22Rv1 (cell line): Measurements from ENCODE around the gene DPH2.

Experiments
- H3K27ac ChIP-seq: fragments of 450-650 bp; 2 replicates; pipeline ENCODE4 v1.5.1; 2017
- CTCF ChIP-seq: fragments of 450-650 bp; IDR thresholded peaks from 2 replicates; pipeline ENCODE4 v1.5.1; 2017; ENCODE audit warnings: mild to moderate bottlenecking
- ZFX ChIP-seq: fragments of 450-650 bp; IDR thresholded peaks from 2 replicates; pipeline ENCODE4 v1.6.1; 2017; ENCODE audit warnings: antibody characterized with exemption, borderline replicate concordance

Gene DPH2

GRCh38 chr1:43953361-43953760 is 16.4 kb upstream of the DPH2 start:
- no peak for TF ChIP-seq CTCF
- no peak for TF ChIP-seq ZFX
- H3K27ac ChIP-seq: no peak overlapping the region

- TF ChIP-seq CTCF: no peak
- TF ChIP-seq ZFX: no peak
- H3K27ac ChIP-seq: no peak overlapping the region
Observed at GRCh38 chr1:43954036-43954435, 15.8 kb upstream of the DPH2 start.

- TF ChIP-seq CTCF (no peak), ZFX (no peak)
Observed at GRCh38 chr1:43956234-43956633, 13.6 kb upstream of the DPH2 start.

GRCh38 chr1:43957407-43958040 is 12.3 kb upstream of the DPH2 start:
- TF ChIP-seq ZFX: no peak
- TF ChIP-seq CTCF: no peak

More at GRCh38 chr1:43956234-43956633, 13.6 kb upstream of the DPH2 start:
- no peak overlapping the region for H3K27ac ChIP-seq

GRCh38 chr1:43958351-43959255 is 11.2 kb upstream of the DPH2 start:
- no peak overlapping the region for H3K27ac ChIP-seq
- TF ChIP-seq ZFX: no peak
- no peak for TF ChIP-seq CTCF

More at GRCh38 chr1:43957407-43958040, 12.3 kb upstream of the DPH2 start:
- no peak overlapping the region for H3K27ac ChIP-seq

- TF ChIP-seq CTCF (no peak), ZFX (no peak)
- H3K27ac ChIP-seq: no peak overlapping the region
Observed at GRCh38 chr1:43960798-43961197, 9.0 kb upstream of the DPH2 start.

GRCh38 chr1:43961692-43962091 is 8.1 kb upstream of the DPH2 start:
- H3K27ac ChIP-seq: no peak overlapping the region
- TF ChIP-seq ZFX: no peak
- no peak for TF ChIP-seq CTCF
